ENCODE results near the gene PI4K2A.

DNA sequence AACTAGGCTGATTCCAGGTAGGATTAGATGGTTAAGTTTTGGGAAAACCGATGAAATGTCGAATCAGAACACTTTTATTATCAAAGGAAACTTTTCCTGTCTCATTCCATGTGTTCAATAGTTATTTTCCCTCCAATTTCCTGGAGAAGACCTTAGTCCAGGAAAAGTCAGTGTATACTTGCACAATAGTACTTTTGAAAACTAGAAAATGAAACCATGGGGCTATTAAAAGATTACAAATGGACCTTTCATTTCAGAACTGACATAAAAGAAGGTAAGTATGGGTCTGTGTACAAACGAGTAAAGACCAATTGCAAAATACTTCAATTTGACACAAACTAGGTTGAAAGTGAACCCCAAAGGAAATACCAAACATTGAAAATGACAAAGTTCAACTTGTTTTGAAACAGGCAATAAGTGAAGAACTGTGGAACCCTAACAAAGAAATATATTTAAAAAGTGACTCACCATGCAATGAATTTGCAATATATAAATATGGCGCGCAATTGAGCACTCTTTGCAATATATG, 44.5 kb downstream of the PI4K2A start:
- TF ChIP-seq, protein P1, sequence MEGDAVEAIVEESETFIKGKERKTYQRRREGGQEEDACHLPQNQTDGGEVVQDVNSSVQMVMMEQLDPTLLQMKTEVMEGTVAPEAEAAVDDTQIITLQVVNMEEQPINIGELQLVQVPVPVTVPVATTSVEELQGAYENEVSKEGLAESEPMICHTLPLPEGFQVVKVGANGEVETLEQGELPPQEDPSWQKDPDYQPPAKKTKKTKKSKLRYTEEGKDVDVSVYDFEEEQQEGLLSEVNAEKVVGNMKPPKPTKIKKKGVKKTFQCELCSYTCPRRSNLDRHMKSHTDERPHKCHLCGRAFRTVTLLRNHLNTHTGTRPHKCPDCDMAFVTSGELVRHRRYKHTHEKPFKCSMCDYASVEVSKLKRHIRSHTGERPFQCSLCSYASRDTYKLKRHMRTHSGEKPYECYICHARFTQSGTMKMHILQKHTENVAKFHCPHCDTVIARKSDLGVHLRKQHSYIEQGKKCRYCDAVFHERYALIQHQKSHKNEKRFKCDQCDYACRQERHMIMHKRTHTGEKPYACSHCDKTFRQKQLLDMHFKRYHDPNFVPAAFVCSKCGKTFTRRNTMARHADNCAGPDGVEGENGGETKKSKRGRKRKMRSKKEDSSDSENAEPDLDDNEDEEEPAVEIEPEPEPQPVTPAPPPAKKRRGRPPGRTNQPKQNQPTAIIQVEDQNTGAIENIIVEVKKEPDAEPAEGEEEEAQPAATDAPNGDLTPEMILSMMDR (conservative IDR thresholded peaks at IDR 0.05; ENCODE audit: low read length), result no peak
- TF ChIP-seq EZH2phosphoT487 (IDR thresholded peaks at IDR 0.05; ENCODE audit: borderline replicate concordance), result no peak

All from Loucy (cell line).